ENCODE measurements around the gene ENTPD2. TPM values are rescaled to one million over a fixed set of nuclear protein-coding genes. Genes with fewer than 3 reads are reported as not detected.

The ENTPD2 gene
- polyA plus RNA-seq, 1 experiment = not detected

DNA sequence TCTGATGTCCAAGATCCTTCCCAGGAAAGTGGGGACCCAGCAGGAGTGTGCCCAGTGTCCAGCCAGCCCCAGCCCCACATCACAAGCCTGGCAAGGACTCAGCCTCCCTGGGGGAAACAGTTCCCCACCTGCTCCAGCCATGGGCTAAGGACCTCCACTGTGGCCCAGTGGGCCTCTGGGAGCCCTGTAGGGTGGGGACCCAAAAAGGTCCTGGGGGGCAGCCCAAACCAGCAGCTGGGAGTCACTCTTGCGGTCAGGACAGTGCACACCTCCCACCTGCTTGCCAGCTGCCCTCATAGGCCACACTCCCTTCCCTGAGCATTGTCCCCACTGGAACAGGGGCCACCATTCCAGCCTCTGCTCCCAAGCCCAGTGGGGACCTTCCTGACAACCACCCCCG is 27.5 kb downstream of the ENTPD2 start:
- Histone ChIP-seq H3K27ac (ENCODE audit: low read depth, low read length) (no peak overlapping the region), H3K9me3 (ENCODE audit: control insufficient read depth, insufficient read depth, low read length) (peaks cover 10% of the 10 kb centered on the region; the same call in 1 of the 2 replicates), H3K4me3 (ENCODE audit: low read depth, low read length) (no peak overlapping the region), H3K27me3 (ENCODE audit: control insufficient read depth, insufficient read depth, low read length) (no peaks in the 10 kb centered on the region)
- DNase-seq (ENCODE audit: low read depth, low spot score) = no peak
- CTCF ChIA-PET = interaction anchor here (0.7 to 1.1 kb wide), 3 partner anchors 8 to 23 kb away, joined by 3 to 7 read pairs (median 3); no protein-coding TSS in a partner anchor
- POLR2A ChIA-PET = no interaction called here
- TF ChIP-seq, protein P1, sequence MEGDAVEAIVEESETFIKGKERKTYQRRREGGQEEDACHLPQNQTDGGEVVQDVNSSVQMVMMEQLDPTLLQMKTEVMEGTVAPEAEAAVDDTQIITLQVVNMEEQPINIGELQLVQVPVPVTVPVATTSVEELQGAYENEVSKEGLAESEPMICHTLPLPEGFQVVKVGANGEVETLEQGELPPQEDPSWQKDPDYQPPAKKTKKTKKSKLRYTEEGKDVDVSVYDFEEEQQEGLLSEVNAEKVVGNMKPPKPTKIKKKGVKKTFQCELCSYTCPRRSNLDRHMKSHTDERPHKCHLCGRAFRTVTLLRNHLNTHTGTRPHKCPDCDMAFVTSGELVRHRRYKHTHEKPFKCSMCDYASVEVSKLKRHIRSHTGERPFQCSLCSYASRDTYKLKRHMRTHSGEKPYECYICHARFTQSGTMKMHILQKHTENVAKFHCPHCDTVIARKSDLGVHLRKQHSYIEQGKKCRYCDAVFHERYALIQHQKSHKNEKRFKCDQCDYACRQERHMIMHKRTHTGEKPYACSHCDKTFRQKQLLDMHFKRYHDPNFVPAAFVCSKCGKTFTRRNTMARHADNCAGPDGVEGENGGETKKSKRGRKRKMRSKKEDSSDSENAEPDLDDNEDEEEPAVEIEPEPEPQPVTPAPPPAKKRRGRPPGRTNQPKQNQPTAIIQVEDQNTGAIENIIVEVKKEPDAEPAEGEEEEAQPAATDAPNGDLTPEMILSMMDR (IDR thresholded peaks at IDR 0.05; ENCODE audit: low read depth, low read length) = no peak

DNA sequence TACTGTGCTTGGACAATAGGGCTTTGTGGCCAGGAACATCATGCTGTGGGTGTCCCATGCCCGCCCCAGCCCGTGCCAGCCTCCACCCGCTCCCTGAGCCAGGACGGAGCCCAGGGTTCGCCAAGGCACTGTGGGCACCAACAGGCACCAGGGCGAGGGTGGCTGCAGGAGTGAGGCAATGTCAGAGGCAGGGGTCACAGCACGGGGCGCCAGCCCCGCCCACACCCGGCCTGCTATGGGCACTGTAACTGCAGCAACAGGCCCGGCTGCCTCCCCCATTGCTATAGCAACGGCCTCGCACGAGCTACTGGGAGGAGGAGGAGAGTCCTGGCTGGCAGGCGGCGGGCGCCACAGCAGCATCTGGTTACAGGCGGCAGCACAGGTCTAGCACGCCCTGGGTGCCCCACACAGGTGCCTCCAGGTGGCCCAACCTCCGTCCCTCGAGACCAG is 28.3 kb downstream of the ENTPD2 start:
- Histone ChIP-seq H3K4me3 (ENCODE audit: low read depth, low read length) (no peak overlapping the region), H3K9me3 (ENCODE audit: control insufficient read depth, insufficient read depth, low read length) (peaks cover 13% of the 10 kb centered on the region; the same call in 1 of the 2 replicates), H3K27me3 (ENCODE audit: control insufficient read depth, insufficient read depth, low read length) (no peaks in the 10 kb centered on the region), H3K27ac (ENCODE audit: low read depth, low read length) (no peak overlapping the region)
- TF ChIP-seq, protein P1 (IDR thresholded peaks at IDR 0.05; ENCODE audit: low read depth, low read length) = no peak
- DNase-seq (ENCODE audit: low read depth, low spot score) = no peak
- ChIA-PET CTCF (interaction anchor here (0.7 to 1.1 kb wide), 3 partner anchors 9 to 77 kb away, joined by 3 to 7 read pairs (median 3); no protein-coding TSS in a partner anchor), POLR2A (no interaction called here)

DNA sequence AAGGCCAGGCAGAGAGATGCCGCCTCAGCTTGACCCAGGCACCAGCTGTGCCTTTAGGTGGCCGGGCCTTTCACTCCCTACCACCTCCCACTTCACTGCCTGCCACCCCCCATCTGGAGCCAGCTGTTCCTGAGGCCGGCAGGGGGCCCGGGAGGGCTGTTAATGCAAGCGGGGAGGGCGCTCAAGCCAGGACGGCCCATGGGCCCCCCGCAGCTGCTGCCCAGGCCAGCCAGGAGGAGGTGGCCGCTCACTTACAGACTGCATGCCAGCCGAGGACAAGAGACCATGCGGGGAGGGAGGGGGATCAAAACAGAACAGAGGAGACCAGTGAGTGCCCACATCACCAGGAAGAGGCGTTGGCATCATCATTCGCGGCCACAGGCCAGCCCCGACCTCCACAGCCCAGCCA is 30.3 kb downstream of the ENTPD2 start:
- Histone ChIP-seq H3K27me3 (ENCODE audit: control insufficient read depth, insufficient read depth, low read length) (no peaks in the 10 kb centered on the region), H3K4me3 (ENCODE audit: low read depth, low read length) (no peak overlapping the region), H3K27ac (ENCODE audit: low read depth, low read length) (no peak overlapping the region), H3K9me3 (ENCODE audit: control insufficient read depth, insufficient read depth, low read length) (peaks cover 13% of the 10 kb centered on the region; the same call in 1 of the 2 replicates)
- TF ChIP-seq, protein P1 (IDR thresholded peaks at IDR 0.05; ENCODE audit: low read depth, low read length) = no peak
- ChIA-PET CTCF (no interaction called here), POLR2A (no interaction called here)
- DNase-seq (ENCODE audit: low read depth, low spot score) = no peak

DNA sequence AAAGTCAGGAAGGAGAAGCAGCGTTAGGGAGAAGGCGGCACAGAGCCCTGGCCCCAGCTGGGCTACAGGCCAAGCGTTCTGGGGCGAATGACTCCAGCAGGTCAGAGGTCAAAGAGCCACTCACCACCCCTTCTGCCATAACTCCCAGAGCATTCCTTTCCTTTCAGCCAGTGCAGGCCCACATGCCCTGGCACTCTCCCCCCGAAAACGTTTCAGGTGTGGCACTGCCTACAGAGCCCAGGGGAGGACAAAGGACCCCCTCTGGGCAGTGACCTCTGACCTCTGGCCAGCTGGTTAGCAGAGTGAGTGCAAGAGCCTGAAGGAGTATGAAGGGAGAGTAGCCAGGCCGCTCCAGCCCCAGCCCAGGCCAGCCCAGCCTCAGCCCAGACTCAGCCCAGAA is 30.7 kb downstream of the ENTPD2 start:
- H3K27ac ChIP-seq (ENCODE audit: low read depth, low read length) = no peak overlapping the region
- no peaks in the 10 kb centered on the region for H3K27me3 ChIP-seq (ENCODE audit: control insufficient read depth, insufficient read depth, low read length)
- ChIA-PET POLR2A (no interaction called here), CTCF (no interaction called here)
- TF ChIP-seq, protein P1 (IDR thresholded peaks at IDR 0.05; ENCODE audit: low read depth, low read length) = no peak
- DNase-seq (ENCODE audit: low read depth, low spot score) = no peak
- no peak overlapping the region for H3K4me3 ChIP-seq (ENCODE audit: low read depth, low read length)
- H3K9me3 ChIP-seq (ENCODE audit: control insufficient read depth, insufficient read depth, low read length) = peaks cover 13% of the 10 kb centered on the region; the same call in 1 of the 2 replicates

DNA sequence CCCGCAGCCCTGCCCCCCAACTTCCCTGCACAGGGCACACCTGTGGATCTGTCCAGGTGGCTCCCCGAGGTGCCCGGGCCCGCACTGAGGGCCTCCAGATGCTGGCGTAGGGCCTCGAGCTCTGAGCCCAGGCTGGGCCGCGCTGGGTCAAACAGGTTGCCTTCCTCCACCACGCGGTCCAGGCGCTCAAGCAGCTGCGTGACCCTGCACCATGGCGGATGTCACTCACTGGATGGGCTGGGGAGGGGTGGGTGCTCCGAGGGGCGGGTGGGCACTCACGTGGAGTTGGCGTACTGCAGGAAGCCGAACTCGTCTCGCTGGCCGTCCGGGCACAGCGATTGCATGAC is 31.2 kb downstream of the ENTPD2 start:
- Histone ChIP-seq H3K27me3 (ENCODE audit: control insufficient read depth, insufficient read depth, low read length) (no peaks in the 10 kb centered on the region), H3K4me3 (ENCODE audit: low read depth, low read length) (no peak overlapping the region), H3K27ac (ENCODE audit: low read depth, low read length) (no peak overlapping the region), H3K9me3 (ENCODE audit: control insufficient read depth, insufficient read depth, low read length) (peaks cover 17% of the 10 kb centered on the region; the same call in 1 of the 2 replicates)
- TF ChIP-seq, protein P1 (IDR thresholded peaks at IDR 0.05; ENCODE audit: low read depth, low read length) = no peak
- ChIA-PET POLR2A (no interaction called here), CTCF (no interaction called here)
- no peak for DNase-seq (ENCODE audit: low read depth, low spot score)

Data from AG04450 (cell line).